LoVo (cell line): ENCODE results near the gene TSEN34.
A peak's percentile ranks its signal among the peaks of the same experiment; 100 is the strongest.
"Not testable (repeated sequence)": the region's sequence is repeated elsewhere in the genome, so short reads cannot be mapped to it uniquely, and the experiment has no call there.

ENCODE experiments used
- DNase-seq: peaks from one replicate; pipeline ENCODE4 v3.0.0-alpha.2; 2016; ENCODE audit warnings: low spot score

TSEN34 gene

GRCh38 chr19:54162241-54162805, 28.8 kb upstream of the TSEN34 start:
- peak; percentile 70 for DNase-seq

GRCh38 chr19:54162884-54163283, 28.2 kb upstream of the TSEN34 start:
- no peak for DNase-seq

- no peak for DNase-seq
These were observed 26.6 kb upstream of the TSEN34 start for GRCh38 chr19:54164369-54165068.

GRCh38 chr19:54165222-54165621, 25.9 kb upstream of the TSEN34 start:
- no peak for DNase-seq

GRCh38 chr19:54168174-54168917, 22.8 kb upstream of the TSEN34 start:
- peak; percentile 76 for DNase-seq

- no peak for DNase-seq
These were observed 21.9 kb upstream of the TSEN34 start for GRCh38 chr19:54169149-54169740.

- DNase-seq, result not testable (repeated sequence)
These were observed 19.2 kb upstream of the TSEN34 start for GRCh38 chr19:54171736-54172431.

- peak; percentile 77 for DNase-seq
These were observed 18.4 kb upstream of the TSEN34 start, which contains the start of gene TMC4 for GRCh38 chr19:54172471-54173358. TMC4 (minus strand) TSS chr19:54173160; CDS start chr19:54173117, 43 bp downstream.

- DNase-seq, result no peak
These were observed 17.8 kb upstream of the TSEN34 start for GRCh38 chr19:54173359-54173699.

- DNase-seq, result no peak
These were observed 16.9 kb upstream of the TSEN34 start for GRCh38 chr19:54173951-54174834.

- DNase-seq, result no peak
These were observed 12.4 kb upstream of the TSEN34 start for GRCh38 chr19:54178581-54179261.

GRCh38 chr19:54179262-54179852, 11.8 kb upstream of the TSEN34 start:
- no peak for DNase-seq

- no peak for DNase-seq
These were observed 11.1 kb upstream of the TSEN34 start for GRCh38 chr19:54179921-54180461.

GRCh38 chr19:54180691-54181091, 10.4 kb upstream of the TSEN34 start:
- DNase-seq, result no peak

GRCh38 chr19:54181894-54182293, 9.2 kb upstream of the TSEN34 start:
- not testable (repeated sequence) for DNase-seq

GRCh38 chr19:54183431-54183830, 7.7 kb upstream of the TSEN34 start:
- no peak for DNase-seq

GRCh38 chr19:54186351-54186750, 4.8 kb upstream of the TSEN34 start:
- DNase-seq, result no peak

- DNase-seq, result no peak
These were observed 4.2 kb upstream of the TSEN34 start for GRCh38 chr19:54186934-54187381.
